Smooth muscle cell (in vitro differentiated cells): ENCODE measurements around the gene PPM1L. TPM values are rescaled to one million over a fixed set of nuclear protein-coding genes. Genes with fewer than 3 reads are reported as not detected.

ENCODE experiments used
- DNase-seq: peaks from one replicate; lab custom pipeline; 2025; ENCODE audit not compliant: unreplicated experiment; lab: John Stamatoyannopoulos, UW
- H2AFZ ChIP-seq: fragments of 200-600 bp; sonication (generic); 2 replicates; pipeline ENCODE4 v1.6.0; 2016; ENCODE audit warnings: antibody characterized with exemption, low read depth, mild to moderate bottlenecking
- H3F3A ChIP-seq: fragments of 200-600 bp; sonication (generic); 2 replicates; pipeline ENCODE4 v1.6.0; 2017; ENCODE audit warnings: antibody characterized with exemption, low read depth
- H3K27ac ChIP-seq: fragments of 200-600 bp; sonication (generic); 2 replicates; pipeline ENCODE4 v1.5.1; 2016; ENCODE audit warnings: low read depth, mild to moderate bottlenecking
- H3K27me3 ChIP-seq: fragments of 200-600 bp; sonication (generic); 2 replicates; pipeline ENCODE4 v1.6.1; 2016; ENCODE audit warnings: low read depth, mild to moderate bottlenecking
- H3K36me3 ChIP-seq: fragments of 200-600 bp; sonication (generic); 2 replicates; pipeline ENCODE4 v1.5.1; 2016; ENCODE audit warnings: low read depth
- H3K4me1 ChIP-seq: fragments of 200-600 bp; sonication (generic); 2 replicates; pipeline ENCODE4 v1.5.1; 2016; ENCODE audit warnings: low read depth
- H3K4me2 ChIP-seq: fragments of 200-600 bp; sonication (generic); 2 replicates; pipeline ENCODE4 v1.6.0; 2016; ENCODE audit warnings: mild to moderate bottlenecking
- H3K4me3 ChIP-seq: fragments of 200-600 bp; sonication (generic); 2 replicates; pipeline ENCODE4 v1.5.1; 2016; ENCODE audit warnings: mild to moderate bottlenecking
- H3K79me2 ChIP-seq: fragments of 200-600 bp; sonication (generic); 2 replicates; pipeline ENCODE4 v1.6.0; 2016; ENCODE audit warnings: low read depth, mild to moderate bottlenecking
- H3K9ac ChIP-seq: fragments of 200-600 bp; sonication (generic); 2 replicates; pipeline ENCODE4 v1.6.0; 2016; ENCODE audit warnings: low read depth
- H3K9me3 ChIP-seq: fragments of 200-600 bp; sonication (generic); replicated peaks from 2 replicates; pipeline ENCODE4 v1.5.1; 2016; ENCODE audit warnings: low read depth
- H4K20me1 ChIP-seq: fragments of 200-600 bp; sonication (generic); 2 replicates; pipeline ENCODE4 v1.6.0; 2016; ENCODE audit warnings: low read depth
- CTCF ChIP-seq: fragments of 200-600 bp; sonication (generic); IDR thresholded peaks from 2 replicates; pipeline ENCODE4 v1.5.1; 2017; ENCODE audit warnings: borderline replicate concordance, mild to moderate bottlenecking, antibody characterized with exemption; ENCODE audit not compliant: insufficient read depth, poor library complexity, severe bottlenecking
- WGBS: methylation state at CpG from one replicate; pipeline ENCODE4 v1.1.7; 2016; ENCODE audit warnings: low lambda C conversion rate; 5-methylcytosine and 5-hydroxymethylcytosine counted together
- polyA plus RNA-seq: library from polyadenylated mRNA; unstranded; fragments of >200 nt; fragmentation: Nextera tagmentation; extraction: Ambion mirVana; gene quantifications from 2 replicates; pipeline ENCODE4 v1.2.1, GENCODE V29; 2016
- total RNA-seq: library from RNA; depleted of rRNA; stranded (reverse); fragments of >200 nt; gene quantifications from 2 replicates; pipeline ENCODE4 v1.2.3, GENCODE V29; 2014

Gene PPM1L
- total and polyA plus RNA-seq, 2 experiments from 2014 or later: 0.14 to 1.9 TPM

GRCh38 chr3:161020256-161020655, 264.2 kb downstream of the PPM1L start:
- no peak overlapping the region for H3K4me3 ChIP-seq
- no peak for TF ChIP-seq CTCF
- H3F3A ChIP-seq: no peaks in the 10 kb centered on the region
- H3K79me2 ChIP-seq: no peaks in the 10 kb centered on the region
- H3K4me1 ChIP-seq: no peaks in the 10 kb centered on the region
- no peak for DNase-seq
- H3K27me3 ChIP-seq: no peaks in the 10 kb centered on the region
- no peak overlapping the region for H3K4me2 ChIP-seq
- H4K20me1 ChIP-seq: no peaks in the 10 kb centered on the region
- H2AFZ ChIP-seq: no peak overlapping the region
- no peak overlapping the region for H3K9ac ChIP-seq
- peaks cover 6% of the 10 kb centered on the region for H3K9me3 ChIP-seq
- H3K27ac ChIP-seq: no peak overlapping the region
- no peaks in the 10 kb centered on the region for H3K36me3 ChIP-seq

- DNase-seq: no peak
- Histone ChIP-seq H3K4me1 (no peaks in the 10 kb centered on the region), H3K27me3 (no peaks in the 10 kb centered on the region), H3K27ac (no peak overlapping the region), H2AFZ (no peak overlapping the region), H3K9ac (no peak overlapping the region), H3K4me3 (no peak overlapping the region), H4K20me1 (no peaks in the 10 kb centered on the region), H3K9me3 (peaks cover 6% of the 10 kb centered on the region), H3F3A (no peaks in the 10 kb centered on the region), H3K36me3 (no peaks in the 10 kb centered on the region), H3K4me2 (no peak overlapping the region), H3K79me2 (no peaks in the 10 kb centered on the region)
- WGBS: 52% methylated on average over 1 of the region's 1 CpG
- TF ChIP-seq CTCF: no peak
These were observed 269.9 kb downstream of the PPM1L start for GRCh38 chr3:161025911-161026310.

GRCh38 chr3:161026612-161027510, 270.8 kb downstream of the PPM1L start:
- Histone ChIP-seq H2AFZ (no peak overlapping the region), H3K27ac (no peak overlapping the region), H3K27me3 (no peaks in the 10 kb centered on the region), H3K4me1 (no peaks in the 10 kb centered on the region), H3K9me3 (peaks cover 3% of the 10 kb centered on the region), H4K20me1 (no peaks in the 10 kb centered on the region), H3K9ac (no peak overlapping the region), H3K4me3 (no peak overlapping the region), H3F3A (no peaks in the 10 kb centered on the region), H3K79me2 (no peaks in the 10 kb centered on the region), H3K4me2 (no peak overlapping the region), H3K36me3 (no peaks in the 10 kb centered on the region)
- WGBS: 78% methylated on average over 6 of the region's 6 CpGs
- no peak for TF ChIP-seq CTCF
- DNase-seq: no peak
